Esophagus muscularis mucosa (tissue), 4 donors: ENCODE results near the gene OVCA2. TPM values are rescaled to one million over a fixed set of nuclear protein-coding genes. Genes with fewer than 3 reads are reported as not detected.

Source experiments
- DNase-seq: peaks from one replicate; pipeline ENCODE4 v3.0.0-alpha.2; 2017; ENCODE audit errors: extremely low spot score
- H3K27ac ChIP-seq, 4 donors: fragments of 200-600 bp; sonication (generic); replicated peaks in 1 of 4; 1 replicate in 3 of 4; 2 replicates in 1 of 4; pipeline ENCODE4 v1.5.1; 2016 to 2019; ENCODE audit warnings: mild to moderate bottlenecking in 1 of 4
- H3K27me3 ChIP-seq, 4 donors: fragments of 200-600 bp; sonication (generic); one replicate each; pipeline versions ENCODE4 v1.5.1 to v1.6.0; 2016 to 2019
- H3K36me3 ChIP-seq, 4 donors: fragments of 200-600 bp; sonication (generic); one replicate each; pipeline ENCODE4 v1.5.1; 2016 to 2019
- H3K4me1 ChIP-seq, 4 donors: fragments of 200-600 bp; sonication (generic); one replicate each; pipeline ENCODE4 v1.5.1; 2016 to 2019
- H3K4me3 ChIP-seq, 4 donors: fragments of 200-600 bp; sonication (generic); 1 replicate in 2 of 4; 2 replicates in 2 of 4; pipeline ENCODE4 v1.5.1; 2016 to 2019; ENCODE audit warnings: mild to moderate bottlenecking in 4 of 4, moderate library complexity in 1 of 4
- H3K9me3 ChIP-seq, 4 donors: fragments of 200-600 bp; sonication (generic); 1 replicate in 3 of 4; 2 replicates in 1 of 4; pipeline ENCODE4 v1.5.1; 2016 to 2019
- CTCF ChIP-seq, 3 experiments: fragments of 200-600 bp in 2 of 3; fragments of 450-650 bp in 1 of 3; sonication (generic) in 2 of 3; IDR thresholded peaks; one replicate each; pipeline ENCODE4 v1.5.1; 2017 to 2019; ENCODE audit warnings: antibody characterized with exemption in 3 of 3, mild to moderate bottlenecking in 2 of 3, moderate library complexity in 1 of 3
- EP300 ChIP-seq: sonication (generic); formaldehyde crosslinking; IDR thresholded peaks from one replicate; pipeline ENCODE4 v1.6.1; 2017; ENCODE audit warnings: antibody characterized with exemption
- POLR2A ChIP-seq: fragments of 450-650 bp; IDR thresholded peaks from one replicate; pipeline ENCODE4 v1.6.1; 2017; ENCODE audit warnings: antibody characterized with exemption, moderate library complexity, mild to moderate bottlenecking, low read depth
- POLR2AphosphoS5 ChIP-seq, 2 donors: sonication (generic); formaldehyde crosslinking; IDR thresholded peaks; one replicate each; pipeline ENCODE4 v1.6.1; 2017; ENCODE audit warnings: antibody characterized with exemption in 2 of 2
- WGBS: methylation state at CpG from one replicate; pipeline ENCODE4 v1.1.5; 2018; 5-methylcytosine and 5-hydroxymethylcytosine counted together
- intact Hi-C: fragments of 100-400 bp; cut with DNase I; formaldehyde crosslinking; loops from one replicate; pipeline ENCODE4 v1.15.1; 2023
- total RNA-seq, 4 donors: library from RNA; depleted of rRNA; stranded (reverse); fragments of >200 nt; gene quantifications; one replicate each; pipeline versions ENCODE4 v1.1.0 to v1.2.1, GENCODE V29; 2016

Gene OVCA2
- total RNA-seq, 4 donors from 2014 or later, result 34.9 to 38.9 (median 38.0) TPM

- H3K27ac ChIP-seq, result peak overlapping the region; percentile 90 to 97 (median 92)
- intact Hi-C loops, result no loop called here
- no peaks in the 10 kb centered on the region for H3K9me3 ChIP-seq
- peak; percentile 92 for DNase-seq
- no peak overlapping the region for H3K4me3 ChIP-seq
- WGBS, result 43% methylated on average over 11 of the region's 11 CpGs
- no peaks in the 10 kb centered on the region for H3K27me3 ChIP-seq
- peaks cover 87 to 100% (median 100%) of the 10 kb centered on the region in 4 donors for H3K4me1 ChIP-seq
- TF ChIP-seq CTCF (IDR thresholded peaks at IDR 0.05) (no peak), EP300 (no peak), POLR2AphosphoS5 (IDR thresholded peaks at IDR 0.05) (no peak), POLR2A (no peak)
- H3K36me3 ChIP-seq, result peaks cover 3 to 42% (median 28%) of the 10 kb centered on the region in 4 donors
Observed at GRCh38 chr17:2062571-2063183, 20.9 kb downstream of the OVCA2 start.

GRCh38 chr17:2063261-2064146 lies 21.7 kb downstream of the OVCA2 start:
- intact Hi-C loops, result no loop called here
- peak overlapping the region; percentile 90 to 97 (median 92) for H3K27ac ChIP-seq
- 49% methylated on average over 16 of the region's 16 CpGs for WGBS
- H3K27me3 ChIP-seq, result no peaks in the 10 kb centered on the region
- peaks cover 0 to 42% (median 26%) of the 10 kb centered on the region in 4 donors for H3K36me3 ChIP-seq
- H3K4me1 ChIP-seq, result peaks cover 96 to 100% (median 100%) of the 10 kb centered on the region in 4 donors
- peak; percentile 92 for DNase-seq
- TF ChIP-seq POLR2A, result no peak
- TF ChIP-seq POLR2AphosphoS5 (IDR thresholded peaks at IDR 0.05), result peak; percentile 60
- no peak overlapping the region for H3K4me3 ChIP-seq
- no peaks in the 10 kb centered on the region for H3K9me3 ChIP-seq

- no peak for DNase-seq
- intact Hi-C loops, result no loop called here
- WGBS, result 50% methylated on average over 5 of the region's 5 CpGs
- H3K9me3 ChIP-seq, result no peaks in the 10 kb centered on the region
- H3K4me1 ChIP-seq, result peaks cover 92 to 100% (median 99%) of the 10 kb centered on the region in 4 donors
- TF ChIP-seq EP300 (no peak), POLR2A (no peak)
- no peaks in the 10 kb centered on the region for H3K27me3 ChIP-seq
- peak overlapping the region; percentile 90 to 97 (median 92) for H3K27ac ChIP-seq
- H3K4me3 ChIP-seq, result no peak overlapping the region
- H3K36me3 ChIP-seq, result peaks cover 0 to 47% (median 26%) of the 10 kb centered on the region in 4 donors
Observed at GRCh38 chr17:2064147-2064489, 22.3 kb downstream of the OVCA2 start.

- peak; percentile 92 for DNase-seq
- intact Hi-C loops, result no loop called here
- Histone ChIP-seq H3K27me3 (no peaks in the 10 kb centered on the region), H3K36me3 (peaks cover 0 to 44% (median 24%) of the 10 kb centered on the region in 4 donors), H3K4me1 (peaks cover 88 to 96% (median 95%) of the 10 kb centered on the region in 4 donors), H3K4me3 (no peak overlapping the region), H3K27ac (peak overlapping the region; percentile 90 to 97 (median 92)), H3K9me3 (no peaks in the 10 kb centered on the region)
- TF ChIP-seq POLR2AphosphoS5 (IDR thresholded peaks at IDR 0.05) (peak in 1 of 2 donors; percentile 22), POLR2A (no peak), CTCF (IDR thresholded peaks at IDR 0.05) (no peak)
- WGBS, result 42% methylated on average over 6 of the region's 6 CpGs
Observed at GRCh38 chr17:2064520-2064971, 22.7 kb downstream of the OVCA2 start.

GRCh38 chr17:2064980-2065785 lies 23.4 kb downstream of the OVCA2 start:
- Histone ChIP-seq H3K27ac (peak overlapping the region; percentile 90 to 97 (median 92)), H3K4me1 (peaks cover 83 to 91% (median 90%) of the 10 kb centered on the region in 4 donors), H3K4me3 (no peak overlapping the region), H3K36me3 (peaks cover 0 to 42% (median 23%) of the 10 kb centered on the region in 4 donors), H3K9me3 (no peaks in the 10 kb centered on the region), H3K27me3 (no peaks in the 10 kb centered on the region)
- TF ChIP-seq CTCF (IDR thresholded peaks at IDR 0.05) (peak in 1 of 3 experiments; percentile 23), EP300 (no peak), POLR2AphosphoS5 (IDR thresholded peaks at IDR 0.05) (peak in 1 of 2 donors; percentile 19), POLR2A (no peak)
- intact Hi-C loops, result no loop called here
- DNase-seq, result no peak
- 70% methylated on average over 12 of the region's 24 CpGs for WGBS
